Peyer's patch (tissue), 4 donors: ENCODE measurements around the gene MARF1.

Source experiments
- POLR2A ChIP-seq, 2 donors: fragments of 450-650 bp; IDR thresholded peaks; one replicate each; pipeline ENCODE4 v1.5.1; 2017; ENCODE audit warnings: antibody characterized with exemption in 2 of 2, mild to moderate bottlenecking in 2 of 2, moderate library complexity in 2 of 2
- TF ChIP-seq, protein P1 (sequence below), 6 experiments: fragments of 450-650 bp in 4 of 6; fragments of 200-600 bp in 2 of 6; sonication (generic) in 1 of 6; IDR thresholded peaks; one replicate each; pipeline ENCODE4 v1.5.1; 2017 to 2019; ENCODE audit warnings: antibody characterized with exemption in 6 of 6, mild to moderate bottlenecking in 3 of 6, moderate library complexity in 1 of 6

DNA sequence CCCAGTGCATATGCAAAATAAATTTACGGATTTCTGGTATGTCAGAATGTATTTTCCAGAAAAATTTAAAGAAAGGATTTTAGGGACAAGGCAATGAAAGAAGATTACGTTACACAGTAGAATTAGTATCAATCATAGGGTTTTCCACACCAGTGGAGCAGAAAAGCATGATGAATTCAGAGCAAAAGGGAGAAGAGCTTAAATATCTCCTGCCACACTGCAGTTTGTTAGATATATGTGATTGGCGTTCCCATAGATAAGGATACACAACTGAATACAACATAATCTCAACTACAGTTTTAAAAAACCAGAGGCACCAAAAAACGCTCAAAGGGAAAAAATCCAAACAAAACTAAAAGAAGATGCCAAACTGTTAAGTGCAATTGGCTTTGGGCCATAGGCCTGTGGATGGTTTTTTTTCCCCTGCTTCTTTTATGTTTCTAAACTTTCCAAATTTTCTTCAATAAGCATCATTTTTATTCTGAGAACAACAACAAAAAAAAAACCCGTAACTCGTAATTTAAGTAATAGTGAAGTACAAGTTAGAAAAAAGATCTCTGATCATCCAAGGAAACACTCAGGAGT, 22.3 kb downstream of the MARF1 start:
- TF ChIP-seq, protein P1, sequence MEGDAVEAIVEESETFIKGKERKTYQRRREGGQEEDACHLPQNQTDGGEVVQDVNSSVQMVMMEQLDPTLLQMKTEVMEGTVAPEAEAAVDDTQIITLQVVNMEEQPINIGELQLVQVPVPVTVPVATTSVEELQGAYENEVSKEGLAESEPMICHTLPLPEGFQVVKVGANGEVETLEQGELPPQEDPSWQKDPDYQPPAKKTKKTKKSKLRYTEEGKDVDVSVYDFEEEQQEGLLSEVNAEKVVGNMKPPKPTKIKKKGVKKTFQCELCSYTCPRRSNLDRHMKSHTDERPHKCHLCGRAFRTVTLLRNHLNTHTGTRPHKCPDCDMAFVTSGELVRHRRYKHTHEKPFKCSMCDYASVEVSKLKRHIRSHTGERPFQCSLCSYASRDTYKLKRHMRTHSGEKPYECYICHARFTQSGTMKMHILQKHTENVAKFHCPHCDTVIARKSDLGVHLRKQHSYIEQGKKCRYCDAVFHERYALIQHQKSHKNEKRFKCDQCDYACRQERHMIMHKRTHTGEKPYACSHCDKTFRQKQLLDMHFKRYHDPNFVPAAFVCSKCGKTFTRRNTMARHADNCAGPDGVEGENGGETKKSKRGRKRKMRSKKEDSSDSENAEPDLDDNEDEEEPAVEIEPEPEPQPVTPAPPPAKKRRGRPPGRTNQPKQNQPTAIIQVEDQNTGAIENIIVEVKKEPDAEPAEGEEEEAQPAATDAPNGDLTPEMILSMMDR (IDR thresholded peaks at IDR 0.05), result no peak
- TF ChIP-seq POLR2A (IDR thresholded peaks at IDR 0.05), result no peak
